Right lobe of liver (tissue), 4 donors: Measurements from ENCODE around the gene NRM.

ENCODE experiments used
- CTCF ChIP-seq, 4 donors: fragments of 200-600 bp in 3 of 4; fragments of 450-650 bp in 1 of 4; IDR thresholded peaks; one replicate each; pipeline versions ENCODE4 v1.5.1 to v1.8.0; 2016 to 2022; ENCODE audit warnings: antibody characterized with exemption in 4 of 4, mild to moderate bottlenecking in 2 of 4
- POLR2A ChIP-seq: fragments of 450-650 bp; IDR thresholded peaks from one replicate; pipeline ENCODE4 v1.6.1; 2017; ENCODE audit warnings: antibody characterized with exemption, mild to moderate bottlenecking
- donor health status: DM: no; HTN: no; CAD: no.
- donor health status: DM: no; HTN: no; CAD: no.
- donor health status: DM: no; HTN: yes; CAD: no.

GRCh38 chr6:30664994-30665767 is 25.6 kb downstream of the NRM start:
- TF ChIP-seq CTCF (IDR thresholded peaks at IDR 0.05) (no peak), POLR2A (no peak)
